ENCODE measurements around the gene CLEC2B.

DNA sequence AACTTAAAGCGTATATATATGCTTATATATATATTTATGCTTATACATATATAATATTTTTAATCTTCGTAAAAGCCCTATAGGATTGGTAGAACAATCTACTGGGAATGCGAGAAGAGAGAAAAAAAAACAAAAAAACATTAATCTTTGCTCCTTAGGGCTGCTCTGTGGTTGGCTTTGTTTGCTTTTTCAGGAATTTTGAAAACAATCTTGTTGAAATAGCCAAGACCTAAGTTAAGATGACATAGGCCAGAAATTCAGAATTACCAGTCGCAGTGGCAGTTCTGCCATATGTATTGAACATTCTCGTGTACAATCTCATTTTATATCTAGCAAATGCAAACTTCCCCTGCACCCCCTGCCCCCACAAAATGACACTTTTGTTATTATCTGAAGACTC, 12.8 kb upstream of the CLEC2B start:
- TF ChIP-seq, protein P1, sequence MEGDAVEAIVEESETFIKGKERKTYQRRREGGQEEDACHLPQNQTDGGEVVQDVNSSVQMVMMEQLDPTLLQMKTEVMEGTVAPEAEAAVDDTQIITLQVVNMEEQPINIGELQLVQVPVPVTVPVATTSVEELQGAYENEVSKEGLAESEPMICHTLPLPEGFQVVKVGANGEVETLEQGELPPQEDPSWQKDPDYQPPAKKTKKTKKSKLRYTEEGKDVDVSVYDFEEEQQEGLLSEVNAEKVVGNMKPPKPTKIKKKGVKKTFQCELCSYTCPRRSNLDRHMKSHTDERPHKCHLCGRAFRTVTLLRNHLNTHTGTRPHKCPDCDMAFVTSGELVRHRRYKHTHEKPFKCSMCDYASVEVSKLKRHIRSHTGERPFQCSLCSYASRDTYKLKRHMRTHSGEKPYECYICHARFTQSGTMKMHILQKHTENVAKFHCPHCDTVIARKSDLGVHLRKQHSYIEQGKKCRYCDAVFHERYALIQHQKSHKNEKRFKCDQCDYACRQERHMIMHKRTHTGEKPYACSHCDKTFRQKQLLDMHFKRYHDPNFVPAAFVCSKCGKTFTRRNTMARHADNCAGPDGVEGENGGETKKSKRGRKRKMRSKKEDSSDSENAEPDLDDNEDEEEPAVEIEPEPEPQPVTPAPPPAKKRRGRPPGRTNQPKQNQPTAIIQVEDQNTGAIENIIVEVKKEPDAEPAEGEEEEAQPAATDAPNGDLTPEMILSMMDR (IDR thresholded peaks at IDR 0.05), result no peak
- no peak for TF ChIP-seq ZFX (IDR thresholded peaks at IDR 0.05; ENCODE audit: borderline replicate concordance)
